ENCODE measurements around the gene NEO1.

DNA sequence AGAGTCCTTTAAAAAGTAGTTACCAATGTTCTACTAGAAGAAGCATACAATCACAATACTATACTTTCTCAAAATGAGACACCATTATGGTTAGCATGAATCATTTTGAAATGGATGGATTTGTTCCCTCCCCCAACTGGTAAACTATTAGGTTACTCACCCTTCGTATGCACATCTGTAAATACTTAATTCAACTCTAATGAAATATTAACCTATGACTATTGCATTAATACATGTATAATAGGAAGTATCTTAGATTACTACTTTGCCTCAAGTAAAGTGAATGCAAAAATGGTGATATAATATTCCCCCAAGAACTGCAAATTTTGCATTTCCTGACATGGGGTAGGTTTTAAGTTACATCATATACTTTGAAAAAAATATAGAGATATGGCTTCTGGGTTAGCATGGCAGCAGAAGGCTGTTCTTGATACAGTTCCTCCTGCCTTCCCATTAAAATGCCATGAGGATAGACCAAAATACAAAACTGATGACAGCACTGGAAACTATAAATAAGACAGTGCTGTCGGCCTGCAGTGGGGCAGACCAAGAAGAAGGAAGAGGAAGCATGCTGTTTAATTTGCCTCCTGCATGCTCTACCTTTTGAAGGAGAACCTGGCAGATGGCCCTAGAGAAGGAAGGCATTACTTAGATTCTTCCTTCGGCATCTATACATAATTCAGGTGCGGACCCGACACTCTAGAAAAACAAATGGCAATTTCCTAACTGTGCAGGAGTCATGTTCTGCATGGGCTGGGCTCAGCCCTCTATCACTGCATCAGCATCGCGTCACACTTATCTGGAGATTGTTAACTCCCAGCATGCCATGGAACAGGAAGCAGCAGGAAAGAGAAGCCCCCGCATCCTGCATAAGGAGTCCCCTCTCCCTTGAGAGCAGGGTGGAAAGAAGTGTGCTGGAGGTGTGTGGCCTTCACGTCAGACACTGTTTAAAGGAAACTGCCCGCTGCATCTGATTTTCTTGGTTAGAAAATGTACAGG, 41.8 kb upstream of the NEO1 start:
- TF ChIP-seq, protein P1, sequence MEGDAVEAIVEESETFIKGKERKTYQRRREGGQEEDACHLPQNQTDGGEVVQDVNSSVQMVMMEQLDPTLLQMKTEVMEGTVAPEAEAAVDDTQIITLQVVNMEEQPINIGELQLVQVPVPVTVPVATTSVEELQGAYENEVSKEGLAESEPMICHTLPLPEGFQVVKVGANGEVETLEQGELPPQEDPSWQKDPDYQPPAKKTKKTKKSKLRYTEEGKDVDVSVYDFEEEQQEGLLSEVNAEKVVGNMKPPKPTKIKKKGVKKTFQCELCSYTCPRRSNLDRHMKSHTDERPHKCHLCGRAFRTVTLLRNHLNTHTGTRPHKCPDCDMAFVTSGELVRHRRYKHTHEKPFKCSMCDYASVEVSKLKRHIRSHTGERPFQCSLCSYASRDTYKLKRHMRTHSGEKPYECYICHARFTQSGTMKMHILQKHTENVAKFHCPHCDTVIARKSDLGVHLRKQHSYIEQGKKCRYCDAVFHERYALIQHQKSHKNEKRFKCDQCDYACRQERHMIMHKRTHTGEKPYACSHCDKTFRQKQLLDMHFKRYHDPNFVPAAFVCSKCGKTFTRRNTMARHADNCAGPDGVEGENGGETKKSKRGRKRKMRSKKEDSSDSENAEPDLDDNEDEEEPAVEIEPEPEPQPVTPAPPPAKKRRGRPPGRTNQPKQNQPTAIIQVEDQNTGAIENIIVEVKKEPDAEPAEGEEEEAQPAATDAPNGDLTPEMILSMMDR (optimal IDR thresholded peaks at IDR 0.05 in 1 of 3, IDR thresholded peaks at IDR 0.05 in 1 of 3, conservative IDR thresholded peaks at IDR 0.05 in 1 of 3; ENCODE audit: extremely low read depth in 1 of 3, insufficient read depth in 2 of 3, low read length in 3 of 3) = no peak
- TF ChIP-seq EZH2 (IDR thresholded peaks at IDR 0.05; ENCODE audit: low read length) = no peak

Data from keratinocyte (primary cell).